ENCODE results near the gene LOXHD1. TPM values are rescaled to one million over a fixed set of nuclear protein-coding genes. Genes with fewer than 3 reads are reported as not detected.

Gene LOXHD1
- not detected in 2 replicates for total RNA-seq

DNA sequence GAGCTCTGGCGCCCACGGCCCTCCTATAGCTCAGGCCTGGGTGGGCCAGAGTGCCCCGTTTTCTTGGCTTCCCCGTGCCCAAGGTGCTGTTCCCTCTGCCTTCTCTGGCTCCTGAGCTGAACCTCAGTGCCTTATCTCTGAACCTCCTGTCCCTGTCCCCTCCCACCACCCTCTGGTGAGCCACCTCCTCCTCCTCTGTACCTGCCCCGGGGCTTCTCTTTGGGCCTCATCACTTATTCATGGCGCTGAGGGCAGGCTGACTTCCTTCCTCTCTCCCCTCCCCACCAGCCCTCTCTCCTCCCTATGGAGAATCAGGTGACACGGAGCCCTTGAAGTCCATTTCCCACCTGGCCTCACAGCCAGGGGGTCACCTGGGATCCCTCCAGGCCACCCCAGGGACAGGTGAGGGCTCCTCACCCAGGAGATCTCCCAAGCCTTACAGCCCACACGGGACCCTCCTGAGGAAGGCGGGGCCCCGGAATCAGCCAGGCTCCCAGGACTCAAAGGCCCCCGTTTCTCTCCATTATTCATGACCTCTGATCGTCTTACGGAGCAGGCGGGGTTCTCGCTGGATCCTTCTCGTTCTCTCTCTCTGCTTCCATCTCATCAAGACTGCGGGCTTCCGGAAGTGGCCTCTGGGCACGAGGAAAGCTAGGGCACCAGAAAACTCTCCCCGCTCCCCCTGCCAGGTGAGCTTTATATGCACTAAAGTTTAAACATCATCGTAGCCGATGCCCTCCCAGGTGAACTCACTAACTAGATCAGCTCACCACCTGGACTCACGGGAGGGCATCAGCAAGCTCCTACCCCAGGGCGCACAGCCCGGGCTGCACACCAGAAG lies at the start of gene LOXHD1:
LOXHD1 (minus strand) TSS at position 106 of the 841 bp plus-strand sequence. CDS start 187 bp downstream, outside the sequence.
- no peak for DNase-seq (ENCODE audit: low read depth)
- TF ChIP-seq CTCF (conservative IDR thresholded peaks at IDR 0.05; ENCODE audit: low read depth, low read length): no peak
- no peak within 1 kb of the TSS for H3K4me3 ChIP-seq (ENCODE audit: low read depth, low read length)

GRCh38 chr18:46705521-46705920 lies 48.5 kb upstream of the LOXHD1 start:
- no peak overlapping the region for H3K4me3 ChIP-seq (ENCODE audit: low read depth, low read length)
- no peak for TF ChIP-seq CTCF (conservative IDR thresholded peaks at IDR 0.05; ENCODE audit: low read depth, low read length)
- no peak for DNase-seq (ENCODE audit: low read depth)

DNA sequence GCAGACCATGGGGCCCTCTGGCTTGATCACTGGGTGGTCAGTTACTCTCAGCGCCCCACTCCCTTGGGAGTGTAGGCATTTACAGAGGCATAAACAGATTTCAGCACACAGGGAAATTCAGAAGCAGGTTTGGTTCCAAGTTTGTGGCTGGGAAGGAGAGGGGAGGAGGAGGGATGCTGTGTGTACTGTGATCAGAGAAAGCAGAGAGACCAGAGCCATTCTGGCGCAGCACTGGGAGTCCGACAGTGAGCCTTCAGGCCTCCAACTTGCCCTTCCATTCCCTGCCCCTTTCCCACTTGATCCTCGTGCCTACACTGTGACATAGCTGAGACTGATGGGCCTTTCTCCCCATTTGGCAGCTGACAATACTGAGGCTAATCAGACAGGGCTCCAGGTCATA lies 47.8 kb upstream of the LOXHD1 start:
- no peak for TF ChIP-seq CTCF (conservative IDR thresholded peaks at IDR 0.05; ENCODE audit: low read depth, low read length)
- no peak for DNase-seq (ENCODE audit: low read depth)
- H3K4me3 ChIP-seq (ENCODE audit: low read depth, low read length): no peak overlapping the region

DNA sequence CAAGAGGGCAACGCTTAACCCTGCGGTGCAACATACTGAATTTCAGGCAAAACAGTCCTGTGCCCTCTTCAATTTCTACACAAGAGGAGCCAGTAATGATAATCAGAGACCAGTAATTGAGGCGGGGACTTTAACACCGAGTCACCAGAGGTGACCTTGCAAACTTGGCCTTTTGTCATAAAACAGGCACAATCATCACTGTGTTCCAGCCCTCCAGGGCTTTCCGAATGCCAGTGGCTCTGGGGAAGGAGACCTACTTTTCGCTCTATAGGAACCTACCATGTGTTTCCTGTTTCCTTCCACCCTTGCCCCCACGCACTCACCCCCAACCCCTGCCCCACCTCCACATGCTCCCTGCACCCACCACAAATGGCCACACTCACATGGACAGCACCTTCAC lies 47.2 kb upstream of the LOXHD1 start:
- no peak overlapping the region for H3K4me3 ChIP-seq (ENCODE audit: low read depth, low read length)
- no peak for TF ChIP-seq CTCF (conservative IDR thresholded peaks at IDR 0.05; ENCODE audit: low read depth, low read length)
- no peak for DNase-seq (ENCODE audit: low read depth)

GRCh38 chr18:46702471-46702870 lies 45.5 kb upstream of the LOXHD1 start:
- H3K4me3 ChIP-seq (ENCODE audit: low read depth, low read length): no peak overlapping the region
- TF ChIP-seq CTCF (conservative IDR thresholded peaks at IDR 0.05; ENCODE audit: low read depth, low read length): no peak
- no peak for DNase-seq (ENCODE audit: low read depth)

DNA sequence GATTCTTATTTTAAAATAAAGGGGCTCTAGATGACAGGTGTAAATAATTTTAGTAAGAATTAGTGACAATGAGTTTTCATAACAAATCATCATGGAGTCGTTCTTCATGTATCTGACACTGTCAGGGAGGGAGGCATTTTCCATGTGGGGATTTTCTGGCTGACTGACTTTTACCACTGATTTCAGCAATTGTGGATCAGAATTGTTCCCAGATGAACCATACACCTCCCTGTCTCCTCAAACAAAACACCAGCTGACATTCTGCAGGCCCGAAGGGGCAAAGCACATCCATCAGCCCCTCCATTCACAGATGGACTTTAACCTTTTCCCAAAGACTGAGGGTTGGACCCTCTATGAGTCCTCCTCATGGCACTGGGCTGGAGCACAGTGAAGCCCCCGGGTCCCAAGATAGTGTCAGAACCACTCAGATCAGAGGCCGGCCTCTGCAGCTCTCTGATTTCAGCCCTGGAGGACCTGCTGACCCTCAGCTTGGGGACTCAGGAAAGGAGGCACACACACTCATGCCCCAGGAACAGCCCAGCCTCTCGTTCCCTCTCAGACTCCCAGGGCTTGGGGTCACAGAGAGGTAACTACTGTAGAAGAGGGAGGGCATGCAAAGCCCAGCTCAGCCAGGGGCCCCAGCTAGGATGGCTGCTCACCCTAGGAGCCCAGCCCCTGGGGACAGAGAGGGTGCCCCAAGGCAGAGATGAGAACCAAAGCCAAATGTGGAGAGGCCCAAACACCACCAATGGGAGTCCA lies 43.2 kb upstream of the LOXHD1 start:
- no peak for DNase-seq (ENCODE audit: low read depth)
- no peak for TF ChIP-seq CTCF (conservative IDR thresholded peaks at IDR 0.05; ENCODE audit: low read depth, low read length)

More for the DNA sequence above, 43.2 kb upstream of the LOXHD1 start:
- no peak overlapping the region for H3K4me3 ChIP-seq (ENCODE audit: low read depth, low read length)
